GM21528 (cell line): Measurements from ENCODE around the gene AK9.
"Not testable (repeated sequence)": the region's sequence is repeated elsewhere in the genome, so short reads cannot be mapped to it uniquely, and the experiment has no call there.

Experiments used
- ATAC-seq: cut with Tn5 transposase; IDR thresholded peaks from one replicate; pipeline ENCODE4 v1.9.1; 2021; ENCODE audit warnings: mild to moderate bottlenecking, moderate library complexity; ENCODE audit not compliant: unreplicated experiment, low FRiP score

Gene AK9

GRCh38 chr6:109701221-109701620, 10.2 kb upstream of the AK9 start:
- no peak for ATAC-seq

- no peak for ATAC-seq
Measured at GRCh38 chr6:109696355-109696754, 5.4 kb upstream of the AK9 start.

GRCh38 chr6:109695468-109695867, 4.5 kb upstream of the AK9 start:
- no peak for ATAC-seq

- ATAC-seq: no peak
Measured at GRCh38 chr6:109693111-109693510, 2.1 kb upstream of the AK9 start.

GRCh38 chr6:109690373-109690736, 647 bp downstream of the AK9 start:
- peak; percentile 41 for ATAC-seq

GRCh38 chr6:109687271-109687761, 3.7 kb downstream of the AK9 start:
- ATAC-seq: no peak

- no peak for ATAC-seq
Measured at GRCh38 chr6:109686566-109687265, 4.3 kb downstream of the AK9 start.

- ATAC-seq: not testable (repeated sequence)
Measured at GRCh38 chr6:109678661-109679505, 12.1 kb downstream of the AK9 start.

- no peak for ATAC-seq
Measured at GRCh38 chr6:109678240-109678639, 12.8 kb downstream of the AK9 start.

- no peak for ATAC-seq
Measured at GRCh38 chr6:109676724-109677123, 14.3 kb downstream of the AK9 start.

GRCh38 chr6:109672839-109673238, 18.2 kb downstream of the AK9 start:
- no peak for ATAC-seq

GRCh38 chr6:109672175-109672574, 18.8 kb downstream of the AK9 start:
- ATAC-seq: no peak

- ATAC-seq: no peak
Measured at GRCh38 chr6:109671733-109672132, 19.3 kb downstream of the AK9 start.

GRCh38 chr6:109669811-109670210, 21.2 kb downstream of the AK9 start:
- ATAC-seq: no peak

GRCh38 chr6:109662192-109662591, 28.8 kb downstream of the AK9 start:
- ATAC-seq: no peak

- ATAC-seq: no peak
Measured at GRCh38 chr6:109660526-109661320, 30.3 kb downstream of the AK9 start.

GRCh38 chr6:109655761-109656262, 35.2 kb downstream of the AK9 start:
- ATAC-seq: no peak

GRCh38 chr6:109653264-109653663, 37.7 kb downstream of the AK9 start:
- no peak for ATAC-seq

- no peak for ATAC-seq
Measured at GRCh38 chr6:109644131-109644530, 46.9 kb downstream of the AK9 start.

GRCh38 chr6:109632405-109632804, 58.6 kb downstream of the AK9 start:
- no peak for ATAC-seq

GRCh38 chr6:109631403-109631802, 59.6 kb downstream of the AK9 start:
- ATAC-seq: no peak
